ENCODE data around the gene UCN.

- TF ChIP-seq, protein P1, sequence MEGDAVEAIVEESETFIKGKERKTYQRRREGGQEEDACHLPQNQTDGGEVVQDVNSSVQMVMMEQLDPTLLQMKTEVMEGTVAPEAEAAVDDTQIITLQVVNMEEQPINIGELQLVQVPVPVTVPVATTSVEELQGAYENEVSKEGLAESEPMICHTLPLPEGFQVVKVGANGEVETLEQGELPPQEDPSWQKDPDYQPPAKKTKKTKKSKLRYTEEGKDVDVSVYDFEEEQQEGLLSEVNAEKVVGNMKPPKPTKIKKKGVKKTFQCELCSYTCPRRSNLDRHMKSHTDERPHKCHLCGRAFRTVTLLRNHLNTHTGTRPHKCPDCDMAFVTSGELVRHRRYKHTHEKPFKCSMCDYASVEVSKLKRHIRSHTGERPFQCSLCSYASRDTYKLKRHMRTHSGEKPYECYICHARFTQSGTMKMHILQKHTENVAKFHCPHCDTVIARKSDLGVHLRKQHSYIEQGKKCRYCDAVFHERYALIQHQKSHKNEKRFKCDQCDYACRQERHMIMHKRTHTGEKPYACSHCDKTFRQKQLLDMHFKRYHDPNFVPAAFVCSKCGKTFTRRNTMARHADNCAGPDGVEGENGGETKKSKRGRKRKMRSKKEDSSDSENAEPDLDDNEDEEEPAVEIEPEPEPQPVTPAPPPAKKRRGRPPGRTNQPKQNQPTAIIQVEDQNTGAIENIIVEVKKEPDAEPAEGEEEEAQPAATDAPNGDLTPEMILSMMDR (IDR thresholded peaks at IDR 0.05) = no peak
- no peak for TF ChIP-seq POLR2A (IDR thresholded peaks at IDR 0.05)
Observed at GRCh38 chr2:27261926-27262298, 46.3 kb downstream of the UCN start.
